M059J (cell line): ENCODE results near the gene NEK5. TPM values are rescaled to one million over a fixed set of nuclear protein-coding genes. Genes with fewer than 3 reads are reported as not detected.
A peak's percentile ranks its signal among the peaks of the same experiment; 100 is the strongest.

Experiments
- DNase-seq: peaks from one replicate; pipeline ENCODE4 v3.0.0-alpha.2; 2012; ENCODE audit warnings: low read depth
- total RNA-seq: library from RNA; depleted of rRNA; stranded (reverse); fragments of >200 nt; shearing (Covaris generic); gene quantifications from 2 replicates; pipeline ENCODE4 v1.2.3, GENCODE V29; 2014

The NEK5 gene
- total RNA-seq, 1 experiment from 2014 or later = not detected

- peak; percentile 95 for DNase-seq
These were observed 117.0 kb downstream of the NEK5 start, which contains the start of gene ALG11 for GRCh38 chr13:52011632-52012511. Gene ALG11 (plus strand): TSS chr13:52012398. CDS start chr13:52012419, 21 bp downstream.

DNA sequence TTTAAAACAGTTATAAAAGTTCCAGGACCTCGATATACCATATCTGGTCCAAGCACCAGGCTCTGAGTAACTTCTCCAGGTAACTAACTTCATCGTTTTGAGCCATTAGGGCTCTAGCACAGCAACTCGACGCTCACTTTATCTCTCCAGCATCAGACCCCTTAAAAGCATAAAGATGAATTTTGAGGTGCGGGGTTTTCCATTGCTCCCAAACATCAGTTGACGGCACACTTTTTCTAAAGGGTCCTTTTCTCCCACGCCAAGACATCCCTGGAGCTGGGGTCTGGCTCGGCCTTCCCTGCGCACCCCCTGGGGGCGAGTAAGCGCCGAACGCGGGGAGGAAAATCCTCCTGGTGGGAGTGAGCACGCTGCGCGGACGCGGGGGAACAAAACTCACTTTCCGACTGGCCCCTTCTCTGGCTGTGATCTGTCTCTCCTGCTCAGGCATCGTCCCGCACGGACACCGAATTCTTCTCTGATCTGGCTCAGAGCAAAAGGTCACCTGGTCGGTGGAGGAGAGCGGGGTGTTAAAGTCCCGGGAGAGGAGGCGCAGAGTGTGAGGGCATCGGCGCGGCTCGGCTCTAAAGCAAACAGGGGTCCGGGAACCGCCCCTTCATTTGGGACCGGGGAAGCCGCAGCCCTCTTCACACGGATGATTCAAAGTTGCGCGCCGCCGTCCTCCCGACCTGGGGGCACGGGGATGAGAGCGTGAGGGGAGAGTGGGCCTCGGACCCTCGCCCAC is 117.8 kb downstream of the NEK5 start, which contains the start of gene ATP7B:
ATP7B (minus strand) TSS at position 561 of the 742 bp plus-strand sequence; CDS start at position 448, 113 bp downstream.
- DNase-seq = peak; percentile 8

DNA sequence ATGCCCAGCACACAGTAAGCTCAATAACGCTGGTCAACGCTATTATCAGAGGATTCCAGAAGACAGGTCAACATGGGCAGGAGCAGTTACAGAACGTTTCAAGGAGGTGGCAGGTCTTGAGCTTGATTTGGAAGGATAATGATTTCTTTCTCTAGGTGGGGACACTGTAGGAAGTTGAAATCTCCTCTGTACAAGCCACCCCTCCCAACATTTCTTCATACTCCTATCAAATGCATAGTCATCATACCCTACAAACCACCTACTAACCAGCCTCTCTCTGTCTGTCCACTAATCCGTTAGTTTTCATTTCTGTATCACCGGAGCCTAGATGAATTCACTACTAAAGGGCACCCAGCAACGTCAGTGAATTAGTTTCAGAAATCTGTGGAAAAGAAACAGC is 118.9 kb downstream of the NEK5 start:
- DNase-seq = no peak

- DNase-seq = no peak
These were observed 122.2 kb downstream of the NEK5 start for GRCh38 chr13:52006523-52007245.

DNA sequence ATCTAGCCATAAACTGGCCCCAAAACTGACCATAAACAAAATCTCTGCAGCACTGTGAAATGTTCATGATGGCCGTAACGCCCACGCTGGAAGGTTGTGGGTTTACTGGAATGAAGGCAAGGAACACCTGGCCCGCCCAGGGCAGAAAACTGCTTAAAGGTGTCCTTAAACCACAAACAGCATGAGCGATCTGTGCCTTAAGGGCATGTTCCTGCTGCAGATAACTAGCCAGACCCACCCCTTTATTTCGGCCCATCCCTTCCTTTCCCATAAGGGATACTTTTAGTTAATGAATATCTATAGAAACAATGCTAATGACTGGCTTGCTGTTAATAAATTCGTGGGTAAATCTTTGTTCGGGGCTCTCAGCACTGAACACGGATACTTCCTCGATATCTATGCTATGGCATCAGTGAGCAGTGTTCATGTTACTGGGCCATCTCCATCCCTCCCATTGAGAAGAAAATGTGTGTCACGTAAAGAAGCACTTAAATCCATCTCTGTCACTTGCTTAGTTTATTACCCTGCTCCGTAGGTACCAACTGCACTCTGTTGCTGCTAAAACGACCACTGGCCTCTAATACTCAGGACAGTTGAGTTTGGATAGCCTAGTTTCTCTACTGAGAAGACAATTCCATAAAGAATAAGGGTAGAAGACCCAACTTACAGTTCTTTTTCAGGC is 122.9 kb downstream of the NEK5 start:
- no peak for DNase-seq

GRCh38 chr13:52004511-52005170 is 124.2 kb downstream of the NEK5 start:
- no peak for DNase-seq

GRCh38 chr13:52003541-52003940 is 125.3 kb downstream of the NEK5 start:
- no peak for DNase-seq

DNA sequence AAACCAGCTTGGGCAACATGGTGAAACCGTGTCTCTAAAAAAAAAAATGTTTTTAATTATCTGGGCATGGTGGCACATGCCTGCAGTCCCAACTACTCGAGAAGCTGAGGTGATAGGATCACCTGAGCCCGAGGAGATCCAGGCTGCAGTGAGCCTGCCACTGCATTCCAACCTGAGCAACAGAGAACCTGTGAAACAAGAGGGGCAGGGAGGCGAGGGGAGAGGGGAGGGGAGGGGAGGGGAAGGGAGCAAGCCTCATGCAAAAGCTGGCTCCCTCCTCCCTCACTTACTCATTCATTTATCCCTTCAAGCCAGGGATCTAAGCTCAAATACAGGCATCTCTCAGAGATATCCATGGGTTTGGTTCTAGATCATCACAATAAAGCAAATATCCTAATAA is 126.5 kb downstream of the NEK5 start:
- no peak for DNase-seq

DNA sequence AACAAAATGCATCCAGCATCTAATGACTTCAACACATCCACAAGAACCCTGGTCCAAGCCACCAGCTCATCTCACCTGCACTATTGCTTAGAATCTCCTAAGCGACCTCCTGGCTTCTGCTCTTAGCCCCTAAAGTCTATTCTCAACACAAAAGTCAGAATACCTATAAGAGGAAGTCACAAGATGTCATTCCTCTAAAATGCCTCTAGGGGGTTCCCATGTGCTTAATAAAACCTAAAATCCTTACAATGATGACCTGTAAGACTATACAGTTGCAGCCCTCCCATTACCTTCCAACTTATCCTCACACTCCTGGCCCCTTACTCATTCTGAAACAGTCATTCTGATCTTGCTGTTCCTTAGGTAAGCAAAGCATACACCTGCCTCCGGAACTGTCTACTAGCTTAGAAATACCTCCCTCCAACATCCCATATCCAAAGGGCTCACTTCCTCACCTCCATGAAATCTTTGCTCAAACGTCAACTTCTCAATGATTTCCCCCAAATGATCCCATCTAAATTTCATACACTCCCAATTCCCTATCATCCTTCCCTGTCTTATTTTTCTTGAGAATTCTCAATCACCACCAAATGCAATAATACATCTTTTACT is 127.6 kb downstream of the NEK5 start:
- peak; percentile 39 for DNase-seq

DNA sequence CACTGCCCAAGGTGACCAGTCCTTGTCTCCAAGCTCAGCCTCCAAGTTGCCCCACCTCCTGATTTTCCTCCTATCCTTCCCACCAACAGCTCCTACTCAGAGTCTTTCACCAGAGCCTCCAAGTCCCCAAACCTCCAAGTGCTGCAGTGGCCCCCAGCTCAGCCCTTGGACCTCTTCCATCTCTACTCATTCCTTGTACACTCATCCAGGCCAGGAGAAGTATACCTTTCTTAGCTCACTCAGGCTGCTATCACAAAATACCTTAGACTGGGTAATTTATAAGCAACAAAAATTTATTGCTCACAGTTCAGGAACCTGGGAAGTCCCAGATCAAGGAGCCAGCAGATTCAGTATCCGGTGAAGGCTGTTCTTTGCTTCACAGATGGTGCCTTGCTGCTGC is 129.0 kb downstream of the NEK5 start:
- no peak for DNase-seq

GRCh38 chr13:51999510-51999911 is 129.4 kb downstream of the NEK5 start:
- DNase-seq = peak; percentile 46

- DNase-seq = no peak
These were observed 130.0 kb downstream of the NEK5 start for GRCh38 chr13:51998723-51999509.

DNA sequence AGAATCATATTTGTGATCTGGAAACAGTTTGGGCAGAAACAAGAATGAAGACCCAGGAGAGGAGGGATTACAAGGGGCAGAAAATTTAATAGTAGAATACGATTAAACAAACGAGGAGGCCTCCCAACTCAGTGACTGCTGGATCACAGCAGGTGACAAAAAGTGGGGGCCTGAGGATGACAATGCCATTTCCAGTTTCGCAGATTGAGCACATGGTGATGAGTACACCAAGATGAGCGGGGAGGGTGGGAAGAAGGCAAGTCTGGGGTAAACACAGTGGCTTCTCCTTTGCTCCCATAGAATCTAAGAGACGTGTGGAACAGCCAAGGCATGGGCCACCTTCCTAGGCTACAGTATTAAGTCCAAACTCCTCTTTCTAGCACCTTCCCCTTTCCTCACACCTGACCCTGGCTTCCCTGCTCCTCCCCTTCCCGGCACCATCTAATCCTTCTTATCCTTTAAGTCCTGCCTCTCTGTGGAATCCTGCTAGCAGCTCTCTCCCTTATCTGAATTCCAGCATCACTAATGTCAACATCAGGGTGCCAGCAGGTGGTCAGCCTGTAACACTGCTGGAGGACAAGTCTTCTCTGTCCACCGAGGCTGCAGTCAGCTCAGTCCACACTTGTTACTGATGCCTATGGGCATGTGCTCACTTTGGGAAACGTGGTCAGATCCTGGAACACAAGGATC is 131.1 kb downstream of the NEK5 start:
- DNase-seq = no peak

DNA sequence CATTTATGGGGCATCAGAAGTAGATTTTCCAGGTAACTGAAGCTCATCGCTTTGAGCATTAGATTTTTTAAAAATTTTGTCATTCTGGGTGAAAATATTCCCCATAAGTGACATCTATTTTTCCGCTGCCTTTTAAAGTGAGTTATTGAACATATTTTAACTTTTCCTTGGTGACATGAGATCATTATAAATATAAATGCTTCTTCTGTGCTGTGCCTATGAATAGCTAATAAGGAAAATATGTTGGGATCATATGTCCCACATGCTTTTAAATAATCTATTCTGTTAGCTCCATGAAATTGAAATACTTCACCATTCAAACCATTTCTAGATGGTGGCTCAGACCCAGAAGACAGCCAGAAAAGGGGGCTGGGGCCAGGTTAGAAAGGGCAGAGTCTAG is 131.7 kb downstream of the NEK5 start:
- DNase-seq = no peak

DNA sequence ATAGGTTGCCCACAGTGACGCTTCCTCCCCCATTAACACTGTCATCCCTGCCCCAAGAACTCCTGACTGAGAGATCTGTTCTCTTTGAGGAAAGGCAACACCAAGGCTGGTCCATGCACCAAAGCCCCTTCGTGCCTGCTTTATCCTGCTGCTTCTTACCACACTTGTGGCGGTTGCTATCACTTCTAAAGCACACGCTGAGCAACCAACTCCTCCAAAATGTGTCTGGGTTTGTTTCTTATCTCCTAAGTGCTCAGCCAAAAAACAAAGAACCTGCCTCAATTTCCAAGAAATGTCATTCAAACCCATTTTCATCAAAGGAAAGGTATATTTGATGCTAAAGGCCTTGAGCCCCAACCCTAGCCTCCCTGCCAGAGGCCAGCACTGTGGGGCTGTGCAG is 132.2 kb downstream of the NEK5 start:
- DNase-seq = no peak

DNA sequence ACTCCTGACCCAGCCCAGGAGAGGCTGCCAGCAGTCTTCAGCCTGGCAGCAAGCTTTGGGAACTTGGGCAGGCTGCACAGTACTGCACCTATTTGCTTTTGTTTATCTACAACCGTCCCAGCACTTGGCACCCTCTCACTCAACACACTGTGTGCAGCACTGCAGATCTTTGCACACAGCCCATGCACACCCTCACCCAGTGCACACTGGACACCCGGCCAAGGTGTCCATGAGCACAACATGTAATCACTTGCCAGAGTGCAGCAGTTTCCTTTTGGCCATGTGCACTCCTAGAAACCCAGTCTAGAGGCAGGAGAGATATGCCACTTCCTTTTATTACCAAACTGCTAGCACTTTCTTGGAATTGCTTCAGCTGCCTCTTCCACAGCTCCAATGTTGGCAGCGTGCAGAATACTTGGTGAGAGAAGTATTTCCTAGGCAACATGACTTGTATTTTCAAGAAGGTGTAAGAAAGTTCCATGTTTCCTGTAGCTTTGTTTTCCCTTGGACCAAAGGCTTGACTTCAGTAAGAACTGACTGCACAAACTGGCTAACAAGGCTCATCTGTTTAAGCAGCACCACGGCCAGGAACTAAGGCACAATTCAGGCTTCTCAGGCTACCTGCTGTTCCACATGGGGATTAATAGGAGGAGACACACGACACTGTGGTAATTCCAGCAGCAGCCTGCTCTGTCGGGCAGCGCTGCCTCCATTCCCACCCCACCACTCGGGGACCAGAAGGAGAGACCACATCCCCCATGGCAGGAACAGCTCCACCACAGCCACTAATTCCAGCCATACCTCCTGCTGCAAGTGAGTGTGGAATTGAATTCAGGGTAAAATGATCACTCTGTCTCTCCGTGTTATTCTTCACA is 133.0 kb downstream of the NEK5 start:
- no peak for DNase-seq

DNA sequence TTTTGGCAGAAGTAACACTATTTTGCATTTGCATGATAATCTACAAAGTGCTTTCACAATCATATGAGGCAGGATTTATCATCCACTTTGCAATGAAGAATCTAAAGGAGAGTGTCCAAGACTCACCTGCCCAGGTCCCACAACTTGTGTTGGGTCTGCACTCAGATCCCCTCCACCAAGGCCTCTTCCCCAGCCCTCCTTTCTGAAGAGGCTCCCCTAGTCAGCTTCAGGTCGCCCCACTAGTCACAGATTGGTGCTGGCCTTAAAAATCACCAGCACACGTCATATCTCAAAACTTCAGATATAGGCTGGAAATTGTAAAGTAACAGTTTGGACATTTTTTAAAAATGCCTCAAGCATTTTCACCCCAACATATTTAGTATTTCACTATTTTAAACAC is 135.2 kb downstream of the NEK5 start:
- no peak for DNase-seq

DNA sequence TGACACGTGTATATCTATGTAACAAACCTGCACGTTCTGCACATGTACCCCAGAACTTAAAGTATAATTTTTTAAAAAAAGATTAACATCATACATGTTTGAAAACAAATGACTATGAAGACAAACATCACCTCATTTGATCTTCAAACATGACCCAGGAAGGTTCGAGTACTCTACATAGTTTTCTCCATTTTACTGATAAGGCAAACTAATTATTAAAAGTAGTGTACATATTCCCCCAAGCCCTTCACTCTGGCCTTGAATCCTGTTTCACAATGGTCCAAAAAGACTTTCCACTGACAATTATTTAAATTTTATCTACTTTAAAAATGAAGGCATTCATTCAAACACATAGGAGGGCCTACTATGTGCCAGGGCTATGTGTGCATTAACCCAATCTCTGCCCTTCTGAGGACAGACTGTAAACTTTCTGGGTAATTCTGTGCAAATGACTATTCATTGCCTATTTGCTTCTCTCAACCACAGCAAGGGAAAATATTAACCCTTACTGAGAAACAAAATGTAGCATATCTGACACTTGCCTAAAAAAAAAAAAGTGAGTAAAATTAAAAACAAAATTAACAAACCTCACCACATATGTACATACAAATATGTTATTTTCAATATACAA is 139.8 kb downstream of the NEK5 start:
- no peak for DNase-seq
